GM06990 (cell line): ENCODE data around the gene GHR.
"Not testable (repeated sequence)": the region's sequence is repeated elsewhere in the genome, so short reads cannot be mapped to it uniquely, and the experiment has no call there.

ENCODE experiments used
- DNase-seq: peaks from one replicate; pipeline ENCODE4 v3.0.0-alpha.2; 2011; ENCODE audit not compliant: insufficient read length; ENCODE audit errors: extremely low read depth
- H3K27me3 ChIP-seq: replicated peaks from 2 replicates; pipeline ENCODE4 v1.6.0; 2011; ENCODE audit warnings: low read length; ENCODE audit not compliant: control insufficient read depth, insufficient read depth
- H3K36me3 ChIP-seq: 2 replicates; pipeline ENCODE4 v1.5.1; 2011; ENCODE audit warnings: low read length; ENCODE audit not compliant: control insufficient read depth, insufficient read depth
- H3K4me3 ChIP-seq: replicated peaks from 2 replicates; pipeline ENCODE4 v1.5.1; 2011; ENCODE audit warnings: low read depth, mild to moderate bottlenecking, control low read depth, low read length
- CTCF ChIP-seq: IDR thresholded peaks from 2 replicates; pipeline ENCODE4 v1.5.1; 2011; ENCODE audit warnings: low read length, control low read depth, mild to moderate bottlenecking, inconsistent platforms; ENCODE audit not compliant: insufficient read depth, poor library complexity, severe bottlenecking

Gene GHR

GRCh38 chr5:42648915-42649314, 225.7 kb downstream of the GHR start:
- Histone ChIP-seq H3K27me3 (no peaks in the 10 kb centered on the region), H3K36me3 (no peaks in the 10 kb centered on the region), H3K4me3 (no peak overlapping the region)
- DNase-seq, result no peak
- TF ChIP-seq CTCF, result no peak

GRCh38 chr5:42650084-42650483, 226.8 kb downstream of the GHR start:
- no peak for TF ChIP-seq CTCF
- no peaks in the 10 kb centered on the region for H3K27me3 ChIP-seq
- no peak for DNase-seq

GRCh38 chr5:42653705-42654104, 230.5 kb downstream of the GHR start:
- Histone ChIP-seq H3K36me3 (no peaks in the 10 kb centered on the region), H3K27me3 (no peaks in the 10 kb centered on the region), H3K4me3 (no peak overlapping the region)
- no peak for TF ChIP-seq CTCF
- DNase-seq, result no peak

More at GRCh38 chr5:42650084-42650483, 226.8 kb downstream of the GHR start:
- Histone ChIP-seq H3K36me3 (no peaks in the 10 kb centered on the region), H3K4me3 (no peak overlapping the region)

GRCh38 chr5:42654645-42655044, 231.4 kb downstream of the GHR start:
- TF ChIP-seq CTCF, result no peak
- no peaks in the 10 kb centered on the region for H3K36me3 ChIP-seq
- no peak for DNase-seq
- H3K27me3 ChIP-seq, result no peaks in the 10 kb centered on the region
- no peak overlapping the region for H3K4me3 ChIP-seq

DNA sequence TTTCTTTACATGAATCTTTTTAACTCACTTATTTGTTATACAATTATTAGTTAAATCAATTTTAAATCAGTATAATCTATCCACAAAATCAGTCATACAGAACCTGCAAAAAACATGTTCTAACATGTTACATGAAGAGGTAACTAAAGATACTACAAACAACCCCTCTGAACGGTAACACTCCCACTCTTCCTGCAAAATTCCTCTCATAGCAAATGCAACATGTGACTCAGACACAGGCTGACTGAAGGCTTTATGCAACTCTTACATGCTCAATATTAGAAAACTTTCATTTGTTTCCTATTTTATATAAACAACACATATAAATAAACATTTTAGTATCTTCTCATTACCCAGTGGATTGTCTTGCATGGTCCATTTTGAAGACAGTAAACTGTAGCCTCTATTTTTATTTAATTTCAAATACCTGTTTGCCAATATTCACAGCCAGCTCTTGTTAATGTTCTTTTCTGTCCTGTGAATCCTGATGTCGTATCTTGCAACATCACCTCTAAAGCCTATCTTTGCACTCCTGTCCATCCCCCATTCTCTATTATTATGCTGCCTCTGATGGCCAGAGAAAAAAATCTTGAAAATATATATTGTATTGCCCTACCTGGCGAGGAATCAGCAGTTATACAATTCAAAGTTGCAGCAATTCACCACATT, 232.9 kb downstream of the GHR start:
- no peak for DNase-seq
- TF ChIP-seq CTCF, result no peak
- no peak overlapping the region for H3K4me3 ChIP-seq
- no peaks in the 10 kb centered on the region for H3K36me3 ChIP-seq
- no peaks in the 10 kb centered on the region for H3K27me3 ChIP-seq

- Histone ChIP-seq H3K27me3 (no peaks in the 10 kb centered on the region), H3K36me3 (no peaks in the 10 kb centered on the region), H3K4me3 (no peak overlapping the region)
- no peak for TF ChIP-seq CTCF
- no peak for DNase-seq
Measured at GRCh38 chr5:42656651-42657015, 233.4 kb downstream of the GHR start.

DNA sequence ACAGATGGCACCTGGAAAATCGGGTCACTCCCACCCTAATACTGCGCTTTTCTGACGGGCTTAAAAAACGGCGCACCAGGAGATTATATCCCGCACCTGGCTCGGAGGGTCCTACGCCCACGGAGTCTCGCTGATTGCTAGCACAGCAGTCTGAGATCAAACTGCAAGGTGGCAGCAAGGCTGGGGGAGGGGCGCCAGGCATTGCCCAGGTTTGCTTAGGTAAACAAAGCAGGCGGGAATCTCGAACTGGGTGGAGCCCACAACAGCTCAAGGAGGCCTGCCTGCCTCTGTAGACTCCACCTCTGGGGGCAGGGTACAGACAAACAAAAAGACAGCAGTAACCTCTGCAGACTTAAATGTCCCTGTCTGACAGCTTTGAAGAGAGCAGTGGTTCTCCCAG, 236.6 kb downstream of the GHR start:
- not testable (repeated sequence) for DNase-seq, H3K4me3 ChIP-seq, H3K36me3 ChIP-seq, H3K27me3 ChIP-seq
